Measurements from ENCODE around the gene L3MBTL3.

GRCh38 chr6:130118236-130118635 lies 99.9 kb downstream of the L3MBTL3 start:
- TF ChIP-seq CTCF (IDR thresholded peaks at IDR 0.05) (no peak), EP300 (IDR thresholded peaks at IDR 0.05) (no peak), POLR2A (IDR thresholded peaks at IDR 0.05) (no peak)
